Stimulated activated CD8-positive, alpha-beta memory T cell treated with anti-CD3 and anti-CD28 coated beads, Interleukin-7, amount 100 ng/mL, for 1 hour (primary cell): Measurements from ENCODE around the gene BACH2.
"Not testable (repeated sequence)": the region's sequence is repeated elsewhere in the genome, so short reads cannot be mapped to it uniquely, and the experiment has no call there.

Experiments
- DNase-seq, 2 donors: peaks; one replicate each; pipeline ENCODE4 v3.0.0-alpha.2; 2020; ENCODE audit warnings: low read depth in 2 of 2

The BACH2 gene

GRCh38 chr6:90157441-90157840 lies 139.2 kb downstream of the BACH2 start:
- no peak for DNase-seq

- no peak for DNase-seq
Measured at GRCh38 chr6:90156861-90157260, 139.8 kb downstream of the BACH2 start.

- DNase-seq, result no peak
Measured at GRCh38 chr6:90154755-90155470, 141.7 kb downstream of the BACH2 start.

GRCh38 chr6:90151576-90152422 lies 144.8 kb downstream of the BACH2 start:
- no peak for DNase-seq

- no peak for DNase-seq
Measured at GRCh38 chr6:90149280-90149679, 147.4 kb downstream of the BACH2 start.

- no peak for DNase-seq
Measured at GRCh38 chr6:90148867-90149266, 147.8 kb downstream of the BACH2 start.

GRCh38 chr6:90146921-90147649 lies 149.6 kb downstream of the BACH2 start:
- no peak for DNase-seq

- DNase-seq, result no peak
Measured at GRCh38 chr6:90146024-90146423, 150.6 kb downstream of the BACH2 start.

- no peak for DNase-seq
Measured at GRCh38 chr6:90144928-90145555, 151.6 kb downstream of the BACH2 start.

GRCh38 chr6:90144396-90144795 lies 152.2 kb downstream of the BACH2 start:
- no peak for DNase-seq

- DNase-seq, result no peak
Measured at GRCh38 chr6:90140683-90141082, 156.0 kb downstream of the BACH2 start.

- DNase-seq, result no peak
Measured at GRCh38 chr6:90139272-90139817, 157.3 kb downstream of the BACH2 start.

GRCh38 chr6:90136837-90137568 lies 159.6 kb downstream of the BACH2 start:
- DNase-seq, result no peak

GRCh38 chr6:90136176-90136575 lies 160.5 kb downstream of the BACH2 start:
- no peak for DNase-seq

GRCh38 chr6:90135667-90136066 lies 161.0 kb downstream of the BACH2 start:
- no peak for DNase-seq

- not testable (repeated sequence) for DNase-seq
Measured at GRCh38 chr6:90133664-90134063, 163.0 kb downstream of the BACH2 start.

- no peak for DNase-seq
Measured at GRCh38 chr6:90131614-90132423, 164.8 kb downstream of the BACH2 start.

- DNase-seq, result no peak
Measured at GRCh38 chr6:90131125-90131524, 165.5 kb downstream of the BACH2 start.

GRCh38 chr6:90128687-90129086 lies 168.0 kb downstream of the BACH2 start:
- not testable (repeated sequence) for DNase-seq

- DNase-seq, result no peak
Measured at GRCh38 chr6:90127595-90127994, 169.0 kb downstream of the BACH2 start.
